Activated effector memory CD4-positive, alpha-beta T cell treated with Interleukin-2 at 50 U/mL for 16 hours (primary cell): ENCODE results near the gene STAT4.
"Not testable (repeated sequence)": the region's sequence is repeated elsewhere in the genome, so short reads cannot be mapped to it uniquely, and the experiment has no call there.

Experiments
- DNase-seq: peaks from one replicate; pipeline ENCODE4 v3.0.0-alpha.2; 2020

The STAT4 gene

DNA sequence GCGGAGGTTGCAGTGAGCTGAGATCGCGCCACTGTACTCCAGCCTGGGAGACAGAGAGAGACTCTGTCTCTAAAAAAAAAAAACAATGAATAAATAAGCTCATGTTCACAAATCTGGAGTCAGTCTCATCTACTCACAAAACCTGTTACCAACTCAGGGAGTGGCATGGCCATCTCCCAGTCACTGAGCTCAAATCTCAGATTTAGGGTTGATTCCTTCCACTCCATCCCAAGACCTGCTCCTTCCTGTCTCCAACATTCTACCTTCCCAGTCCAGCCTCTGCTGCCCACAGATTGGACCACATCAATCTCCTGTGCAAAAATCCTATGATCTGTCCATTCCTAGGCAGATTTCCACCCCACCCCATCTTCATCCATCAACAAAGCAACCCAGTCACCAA lies 138.4 kb downstream of the STAT4 start:
- DNase-seq, result no peak

DNA sequence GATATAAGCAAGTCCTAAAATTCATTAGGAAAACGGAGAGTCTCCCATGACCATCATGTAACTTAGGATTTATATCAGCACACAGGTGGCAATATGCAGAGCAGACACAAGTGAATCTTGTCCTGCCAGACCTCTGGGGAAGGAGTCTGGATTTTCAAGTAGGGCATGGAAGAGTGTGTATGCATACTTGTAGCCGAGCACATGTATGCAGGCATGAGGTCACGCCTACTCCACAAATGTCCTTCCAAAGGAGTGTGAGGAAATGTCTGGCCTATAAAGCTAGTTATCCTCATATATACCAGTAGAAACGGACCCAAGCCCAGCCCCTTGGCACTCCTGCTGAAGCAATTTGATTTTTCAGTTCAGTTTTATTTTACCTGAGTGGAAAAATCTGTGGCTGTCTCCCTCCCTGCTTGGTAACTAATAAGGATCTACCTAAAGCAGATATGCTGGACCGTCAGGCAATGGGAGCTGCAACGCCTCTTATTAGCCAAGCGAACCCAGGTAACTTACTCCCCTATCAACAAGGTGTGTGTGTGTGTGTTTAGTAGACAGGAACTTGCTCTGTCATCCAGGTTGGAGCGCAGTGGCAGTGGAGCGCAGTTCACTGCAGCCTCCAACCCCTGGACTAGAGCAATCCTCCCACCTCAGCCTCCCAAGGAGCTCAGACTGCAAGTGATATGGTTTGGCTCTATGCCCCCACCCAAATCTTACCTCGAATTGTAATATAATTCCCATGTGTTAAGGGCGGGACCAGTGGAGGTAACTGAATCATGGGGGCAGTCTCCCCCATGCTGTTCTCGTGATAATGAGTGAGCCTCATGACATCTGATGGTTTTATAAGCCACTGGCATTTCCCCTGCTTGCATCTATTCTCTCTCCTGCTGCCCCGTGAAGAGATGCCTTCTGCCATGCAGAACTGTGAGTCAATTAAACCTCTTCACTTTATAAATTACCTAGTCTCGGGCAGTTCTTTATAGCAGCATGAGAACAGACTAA lies 139.6 kb downstream of the STAT4 start:
- no peak for DNase-seq

DNA sequence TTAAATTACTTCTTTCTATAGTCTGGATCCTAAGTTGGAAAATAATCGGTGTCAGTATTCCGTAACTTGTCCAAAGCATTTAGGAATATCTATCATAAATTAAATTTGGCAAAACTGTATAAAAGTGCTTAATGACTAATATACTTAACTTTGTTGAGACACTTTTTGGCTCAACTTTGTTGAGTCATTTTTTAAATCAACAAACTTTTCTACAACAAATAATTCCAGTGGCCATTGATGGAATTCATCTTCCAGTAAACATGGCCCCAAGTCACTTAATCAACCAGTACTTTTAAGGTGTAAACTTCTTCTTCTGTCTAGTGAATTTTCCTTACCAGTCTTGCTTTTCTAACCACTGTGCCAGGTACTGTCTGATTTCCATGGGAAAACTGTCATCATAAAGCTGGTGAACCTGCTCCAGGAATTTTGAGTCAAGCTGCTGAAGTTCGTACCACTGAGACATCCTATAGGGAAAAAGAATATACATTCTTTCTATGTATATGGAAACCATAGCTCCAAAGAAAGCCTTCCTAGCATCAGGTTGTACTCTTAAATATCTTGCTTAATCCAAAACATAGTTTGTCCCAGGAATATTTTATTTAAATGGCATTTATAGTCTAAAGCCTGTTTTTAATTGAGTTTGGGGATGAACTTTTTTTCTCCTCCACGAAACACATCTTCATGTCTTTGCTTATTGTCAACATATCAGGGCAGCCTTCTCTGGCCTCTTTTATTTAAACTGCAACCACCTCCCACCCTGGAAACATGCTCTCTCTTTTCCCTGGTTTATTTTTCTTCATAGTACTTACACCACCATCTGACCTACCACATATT lies 141.0 kb downstream of the STAT4 start:
- DNase-seq, result no peak

DNA sequence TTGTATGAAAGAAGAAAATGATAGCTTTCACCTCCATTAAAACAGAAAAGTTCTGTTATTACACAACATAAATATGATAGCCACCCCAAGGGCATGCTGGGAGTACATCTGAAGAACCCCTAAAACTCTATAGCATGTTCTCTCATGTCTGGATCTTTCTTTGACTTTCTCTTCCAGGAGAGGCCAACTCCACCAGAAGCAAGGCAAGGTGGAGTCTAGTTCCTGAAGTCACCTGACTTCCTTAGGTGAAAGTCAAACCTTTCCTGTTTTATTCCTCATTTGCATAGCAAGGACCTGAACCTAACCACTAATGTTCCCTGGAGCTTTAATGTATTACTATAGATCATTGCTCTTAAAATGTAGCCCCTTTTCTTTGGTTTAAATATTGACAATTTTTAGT lies 142.5 kb downstream of the STAT4 start:
- DNase-seq, result no peak

DNA sequence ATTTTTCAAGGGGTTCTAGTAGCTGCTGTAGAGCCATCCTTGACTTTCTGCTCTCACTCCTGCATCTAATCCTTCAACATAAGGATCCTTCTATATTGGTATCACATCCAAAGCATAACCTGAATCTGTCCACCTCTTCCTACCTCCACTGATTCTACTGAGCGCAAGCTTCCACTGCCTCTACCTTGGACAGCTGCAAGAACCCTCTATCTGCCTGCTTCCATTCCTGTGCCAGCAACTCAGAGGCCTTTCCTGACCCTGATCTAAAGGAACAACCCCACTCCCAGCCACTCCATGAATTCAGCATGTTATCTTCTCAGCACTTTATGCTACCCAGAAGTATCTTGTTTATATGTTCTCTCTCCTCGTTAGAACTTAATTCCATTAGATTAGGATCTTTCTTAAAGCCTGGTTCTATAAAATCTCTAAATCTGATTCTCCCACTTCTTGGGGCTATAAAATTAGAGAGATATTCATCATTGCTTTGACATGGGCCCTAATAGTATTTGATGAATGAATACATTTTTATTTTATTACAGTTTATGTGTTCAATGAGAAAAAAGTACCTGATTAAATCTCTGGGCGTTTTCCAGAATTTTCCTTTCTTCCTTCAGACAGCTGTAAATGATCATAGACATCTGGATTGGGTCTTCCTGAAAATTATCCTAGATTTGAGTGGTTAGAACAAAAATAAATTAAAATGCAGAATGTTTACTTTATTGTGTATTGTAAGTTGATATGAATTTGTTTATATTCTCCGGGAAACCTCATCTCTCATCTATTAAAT lies 143.6 kb downstream of the STAT4 start:
- no peak for DNase-seq

DNA sequence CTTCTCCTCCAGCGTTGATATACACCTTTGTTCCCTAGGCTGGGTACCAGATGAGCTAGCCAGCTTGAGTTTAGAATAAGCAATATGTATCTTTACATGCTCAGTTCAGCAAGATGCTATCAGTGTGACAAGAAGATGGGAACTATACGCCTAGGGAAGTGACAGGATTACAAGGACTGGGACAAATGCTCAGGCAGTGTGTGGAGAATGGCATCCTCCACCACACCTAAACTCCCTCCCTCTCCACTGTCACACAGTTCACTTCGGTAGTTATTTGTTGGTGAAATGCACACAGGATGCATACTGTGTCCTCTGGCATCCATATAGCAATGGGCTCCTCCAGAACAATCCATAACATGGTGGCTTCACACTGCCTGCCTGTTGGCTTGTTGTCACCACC lies 144.5 kb downstream of the STAT4 start:
- DNase-seq, result no peak

DNA sequence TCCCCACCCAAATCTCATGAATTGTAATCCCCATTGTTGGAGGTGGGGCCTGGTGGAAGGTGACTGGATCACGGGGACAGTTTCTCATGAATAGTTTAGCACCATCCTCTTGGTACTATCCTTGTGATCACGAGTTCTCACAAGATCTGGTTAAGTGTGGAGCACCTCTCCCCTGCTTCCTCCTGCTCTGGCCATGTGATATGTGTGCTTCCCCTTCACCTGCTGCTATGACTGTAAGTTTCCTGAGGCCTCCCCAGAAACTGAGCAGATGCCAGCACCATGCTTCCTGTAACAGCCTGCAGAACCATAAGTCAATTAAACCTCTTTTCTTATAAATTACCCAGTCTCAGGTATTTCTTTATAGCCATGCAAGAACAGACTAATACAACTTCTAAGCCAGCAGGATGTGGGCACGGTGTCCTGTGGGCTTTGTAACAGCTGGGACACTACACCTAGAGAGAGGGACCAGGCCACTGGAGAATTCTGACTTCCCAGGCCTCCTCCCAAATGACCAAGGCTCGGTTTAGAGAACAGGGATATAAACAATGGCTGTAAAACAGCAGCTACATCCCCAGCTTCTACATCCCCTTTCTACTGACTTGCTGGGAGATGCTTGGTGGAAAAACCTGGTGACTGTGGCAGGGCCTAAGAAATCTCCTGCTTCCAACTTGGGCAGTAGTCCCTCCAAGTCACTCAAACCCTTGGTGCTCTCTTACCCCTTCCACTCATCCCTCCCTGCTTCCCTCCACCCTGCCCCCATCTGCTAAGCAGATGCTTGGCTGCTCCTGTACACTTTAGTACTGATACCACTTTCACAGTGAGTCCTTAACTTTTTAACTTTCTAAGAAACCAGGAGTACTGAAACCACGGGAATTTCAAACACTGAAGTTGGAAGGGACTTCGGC lies 147.1 kb downstream of the STAT4 start:
- no peak for DNase-seq

DNA sequence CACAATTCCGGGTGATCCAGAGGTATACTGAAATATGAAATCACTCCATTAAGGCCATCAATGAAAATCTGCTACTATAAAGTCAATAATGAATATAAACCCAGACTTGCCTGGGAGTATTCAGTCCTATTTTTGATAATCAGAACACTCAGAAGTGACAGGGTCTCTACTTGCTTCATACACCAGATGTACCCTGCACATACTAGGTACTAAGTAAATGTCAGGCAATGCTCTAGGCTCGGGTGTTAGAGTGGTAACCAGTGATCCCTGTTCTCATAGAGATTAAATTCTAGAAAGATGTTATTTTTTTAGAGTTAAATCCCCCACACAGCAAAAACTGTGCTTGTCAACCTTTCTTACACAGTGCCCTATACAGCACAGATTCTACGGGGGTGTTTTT lies 149.2 kb downstream of the STAT4 start:
- no peak for DNase-seq

DNA sequence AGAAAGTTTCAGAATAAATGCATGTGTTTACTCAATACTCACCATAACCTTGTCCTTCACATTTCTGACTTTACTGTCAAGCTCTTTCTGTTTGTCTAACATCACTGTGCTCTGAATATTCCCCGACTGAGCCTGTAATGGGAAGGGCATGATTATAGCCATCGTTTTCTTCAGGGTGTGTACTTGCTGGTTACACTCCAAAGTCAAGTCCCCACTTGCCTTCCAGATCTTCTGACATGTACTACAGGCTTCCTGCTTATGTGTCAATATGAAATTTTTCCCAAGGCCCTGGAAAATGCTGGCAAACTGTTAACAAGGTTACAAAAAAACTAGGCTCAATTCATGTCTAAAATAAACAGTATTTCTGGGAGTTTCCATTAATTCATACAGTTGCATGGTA lies 149.8 kb downstream of the STAT4 start:
- no peak for DNase-seq

DNA sequence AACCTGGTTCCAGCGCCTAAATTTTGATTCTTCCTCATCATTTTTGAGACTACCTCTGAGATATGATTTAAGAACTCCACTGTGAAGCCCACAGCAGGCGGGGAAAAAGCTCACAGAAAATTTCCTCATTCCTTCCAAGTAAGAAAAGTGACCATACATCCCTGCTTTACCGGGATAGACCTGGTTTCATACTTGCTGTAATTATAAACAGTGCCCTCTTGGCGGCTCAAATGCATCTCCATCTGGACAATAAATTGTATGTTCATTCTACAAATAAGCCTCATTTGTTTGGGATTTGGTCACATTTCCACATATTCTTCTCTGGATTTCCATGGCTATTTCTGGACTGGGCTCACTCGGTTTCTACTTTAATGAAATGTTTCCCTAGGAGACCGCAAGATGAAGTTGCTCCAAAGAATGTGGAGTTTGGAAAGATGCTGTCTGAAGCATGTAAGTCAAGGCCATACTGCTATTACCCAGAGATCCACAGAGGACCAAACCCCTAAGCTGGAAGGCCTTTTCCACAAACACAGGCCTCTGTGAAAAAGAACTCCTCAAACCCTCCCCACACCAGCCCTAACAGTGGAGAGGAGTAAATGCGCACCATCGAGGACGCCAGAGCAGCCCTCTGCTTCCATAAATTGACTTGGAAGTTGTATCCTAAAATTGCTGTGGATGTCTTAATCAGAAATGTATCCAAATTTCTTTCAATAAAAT lies 150.7 kb downstream of the STAT4 start:
- DNase-seq, result no peak

DNA sequence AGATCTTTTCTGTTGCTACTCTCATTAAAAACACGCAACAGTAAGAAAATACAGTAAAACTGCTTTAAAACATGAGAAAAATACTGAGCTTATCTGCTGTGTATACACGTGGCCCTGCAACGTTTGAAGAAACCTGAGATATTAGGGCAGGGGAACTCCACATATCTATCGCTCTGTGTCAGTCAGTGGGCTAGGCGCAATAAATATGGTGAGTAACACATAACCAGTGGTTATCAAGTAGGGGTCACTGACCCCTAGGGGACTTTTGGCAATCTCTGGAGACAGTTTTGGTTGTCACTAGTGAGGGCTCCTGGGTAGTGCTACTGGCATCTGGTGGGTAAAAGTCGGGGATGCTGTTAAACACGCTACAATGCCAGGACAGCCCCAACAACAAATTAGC lies 151.7 kb downstream of the STAT4 start:
- no peak for DNase-seq

DNA sequence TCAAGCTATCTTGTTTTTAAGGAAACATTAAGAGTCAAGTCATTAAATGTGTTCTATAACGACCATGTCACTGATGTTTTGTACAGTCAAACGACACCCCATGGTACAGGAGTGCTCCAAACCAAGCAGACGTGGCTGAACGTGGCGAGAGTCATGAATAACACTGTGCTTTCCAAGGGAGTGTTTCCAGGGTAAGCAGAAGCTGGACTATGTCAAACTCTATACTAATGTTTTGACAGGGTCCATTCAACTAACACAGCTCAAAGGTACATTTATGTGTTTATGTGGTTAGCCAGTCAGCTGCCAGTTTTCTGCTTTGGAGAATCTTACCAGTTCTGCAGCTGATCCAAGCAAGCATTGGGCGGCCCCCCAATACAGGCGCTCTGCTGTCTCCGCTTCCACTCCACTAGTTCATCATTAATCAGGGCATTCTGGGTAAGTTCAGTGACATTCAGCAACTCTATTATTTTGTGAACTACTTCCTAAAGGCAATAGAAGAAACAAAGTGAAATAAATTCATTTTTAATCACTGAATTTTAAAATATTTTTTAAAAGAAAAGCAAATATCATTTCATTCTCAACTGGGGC lies 153.2 kb downstream of the STAT4 start:
- DNase-seq, result no peak

DNA sequence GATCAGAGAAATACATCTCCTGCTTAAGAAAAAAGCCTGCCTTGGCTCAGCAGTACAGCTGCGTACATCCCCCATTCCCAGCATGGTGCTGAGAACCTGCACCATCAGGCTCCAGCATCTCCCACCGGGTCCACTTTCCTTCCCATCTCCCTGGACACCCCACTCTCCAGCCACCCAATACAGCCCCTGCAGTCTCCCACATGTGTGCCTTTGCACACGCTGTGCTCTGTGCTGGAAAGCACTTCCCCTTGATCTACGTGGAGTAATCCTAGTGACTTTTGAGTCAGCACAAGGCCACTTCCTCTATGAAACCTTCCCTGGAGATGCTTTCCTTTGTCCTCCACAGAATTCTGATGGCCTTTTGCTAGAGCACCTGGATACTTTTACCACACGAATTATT lies 153.8 kb downstream of the STAT4 start:
- no peak for DNase-seq

DNA sequence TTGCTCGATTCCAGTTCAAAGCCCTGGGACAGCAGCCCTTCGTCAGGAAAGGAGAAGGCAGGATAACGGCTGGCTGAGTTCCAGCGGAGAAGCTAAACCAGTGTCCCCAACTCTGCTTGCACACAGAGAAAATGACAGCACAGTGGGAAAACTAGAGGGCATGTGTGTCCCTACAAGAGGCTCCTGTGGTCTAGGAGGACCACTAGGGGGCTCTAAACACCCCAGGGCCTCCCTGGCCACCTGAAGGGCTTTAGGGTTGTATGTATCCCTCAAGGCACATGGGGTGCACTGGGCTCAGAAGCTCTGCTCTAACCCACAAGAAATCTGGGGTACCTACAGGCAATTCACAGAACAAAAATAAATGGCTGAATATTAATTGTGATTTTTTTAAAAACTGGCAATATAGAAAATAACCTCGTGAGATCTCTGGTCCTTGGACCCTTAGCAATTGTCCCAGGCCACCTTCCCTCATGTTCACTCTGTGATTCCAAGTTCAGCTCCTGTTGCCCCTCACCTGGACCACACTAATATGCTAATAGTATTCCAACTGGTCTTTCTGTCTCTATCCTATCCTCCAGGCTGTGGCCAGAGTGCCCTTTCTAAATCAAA lies 154.4 kb downstream of the STAT4 start:
- DNase-seq, result no peak

DNA sequence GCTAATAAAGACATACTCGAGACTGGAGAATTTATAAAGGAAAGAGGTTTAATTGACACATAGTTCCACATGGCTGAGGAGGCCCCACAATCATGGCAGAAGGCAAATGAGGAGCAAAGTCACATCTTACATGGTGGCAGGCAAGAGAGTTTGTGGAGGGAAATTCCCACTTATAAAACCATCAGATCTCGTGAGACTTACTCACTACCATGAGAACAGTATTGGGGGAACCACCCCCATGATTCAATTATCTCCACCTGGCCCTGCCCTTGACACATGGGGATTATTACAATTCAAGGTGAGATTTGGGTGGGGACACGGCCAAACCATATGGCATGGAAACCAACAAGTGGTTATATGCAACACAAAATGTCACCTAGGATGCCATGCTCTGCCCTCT lies 155.5 kb downstream of the STAT4 start:
- DNase-seq, result not testable (repeated sequence)

DNA sequence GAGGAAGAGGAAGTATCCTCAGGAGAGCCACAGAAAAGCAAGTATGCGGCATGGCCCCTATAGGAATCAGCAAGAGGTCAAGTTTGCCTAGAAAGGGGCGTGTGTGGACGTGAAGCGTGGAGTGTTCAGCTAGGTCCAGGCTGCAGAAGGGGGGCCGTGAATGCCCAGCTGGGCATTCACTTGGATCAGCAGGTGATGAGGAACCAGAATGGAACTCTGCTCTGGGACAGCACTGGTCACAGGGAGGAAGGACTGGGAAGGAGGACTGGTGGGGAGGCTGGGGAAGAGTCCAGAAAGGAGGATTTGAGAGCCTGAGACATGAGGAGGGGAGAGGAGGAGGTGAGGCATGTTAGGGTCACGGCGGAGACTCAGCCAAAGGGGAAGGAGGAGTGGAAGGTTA lies 156.6 kb downstream of the STAT4 start:
- DNase-seq, result no peak

DNA sequence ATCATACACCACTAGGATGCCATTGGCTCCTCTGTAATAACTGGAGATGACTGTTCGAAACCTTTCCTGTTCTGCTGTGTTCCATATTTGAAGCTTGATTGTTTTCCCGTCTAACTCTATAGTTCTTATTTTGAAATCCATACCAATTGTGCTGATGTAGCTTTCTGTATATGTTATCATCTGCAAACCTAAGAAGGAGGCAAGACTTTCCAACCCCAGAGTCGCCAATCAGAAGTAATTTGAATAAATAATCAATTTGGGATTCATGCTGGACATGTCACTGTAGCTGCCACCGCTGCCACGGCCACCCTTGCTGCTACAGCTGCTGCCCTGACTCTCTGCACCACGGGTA lies 157.5 kb downstream of the STAT4 start:
- DNase-seq, result no peak

DNA sequence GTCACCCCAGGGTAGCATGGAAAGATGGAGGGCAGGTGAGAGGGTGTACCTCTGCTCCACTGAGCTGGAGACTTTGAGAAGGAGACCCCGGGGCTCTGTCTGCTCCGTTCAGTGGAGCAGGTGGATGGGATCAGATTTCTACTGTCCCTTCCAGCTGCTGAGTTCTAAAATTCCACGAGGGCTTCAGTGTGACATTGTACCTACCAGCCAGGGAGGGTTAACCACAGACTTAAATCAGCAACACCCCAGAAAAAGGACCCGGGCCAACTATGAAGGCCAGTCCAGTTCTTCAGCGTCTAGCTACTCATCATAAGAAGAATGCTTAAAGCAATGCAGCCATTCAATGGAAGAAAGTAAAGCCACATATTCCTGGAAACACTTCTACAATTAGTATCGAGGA lies 160.7 kb downstream of the STAT4 start:
- no peak for DNase-seq

DNA sequence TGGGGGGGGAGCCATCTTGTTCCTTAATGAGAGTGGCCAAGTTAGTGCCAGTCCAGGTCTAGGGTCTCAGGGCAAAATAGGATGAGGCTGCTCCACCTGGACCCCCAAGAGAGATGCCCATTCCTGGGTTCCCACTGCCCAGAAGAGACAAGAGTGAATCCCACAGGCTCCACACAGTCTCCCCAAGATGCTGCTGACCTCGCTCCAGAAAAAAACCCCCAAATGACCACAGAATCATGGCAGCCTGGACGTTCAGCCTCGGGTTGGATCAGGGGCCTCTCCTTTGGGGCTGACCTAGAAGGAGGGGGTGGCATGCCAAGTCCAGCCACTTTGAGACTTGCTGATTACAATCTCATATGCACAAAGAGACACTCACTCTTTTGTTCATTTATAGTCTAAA lies 161.9 kb downstream of the STAT4 start:
- no peak for DNase-seq

DNA sequence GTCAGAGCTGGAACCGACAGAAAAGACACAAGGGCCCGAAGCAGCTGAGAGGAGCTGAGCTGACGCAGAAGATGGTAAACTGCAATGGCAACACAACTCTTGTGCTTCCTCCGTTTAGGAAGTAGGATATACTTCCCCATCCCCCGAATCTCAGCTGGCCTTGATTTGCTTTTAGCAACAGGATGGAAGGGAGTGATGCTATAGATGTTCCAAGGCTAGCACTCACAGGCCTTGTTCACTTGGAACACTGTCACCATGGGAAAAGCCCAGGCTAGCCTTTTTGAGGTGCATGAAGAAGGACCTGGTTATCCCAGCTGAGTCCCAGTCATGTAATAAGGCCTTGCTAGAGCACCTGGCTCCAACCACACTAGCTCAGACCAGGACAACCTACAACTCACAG lies 162.9 kb downstream of the STAT4 start:
- no peak for DNase-seq

DNA sequence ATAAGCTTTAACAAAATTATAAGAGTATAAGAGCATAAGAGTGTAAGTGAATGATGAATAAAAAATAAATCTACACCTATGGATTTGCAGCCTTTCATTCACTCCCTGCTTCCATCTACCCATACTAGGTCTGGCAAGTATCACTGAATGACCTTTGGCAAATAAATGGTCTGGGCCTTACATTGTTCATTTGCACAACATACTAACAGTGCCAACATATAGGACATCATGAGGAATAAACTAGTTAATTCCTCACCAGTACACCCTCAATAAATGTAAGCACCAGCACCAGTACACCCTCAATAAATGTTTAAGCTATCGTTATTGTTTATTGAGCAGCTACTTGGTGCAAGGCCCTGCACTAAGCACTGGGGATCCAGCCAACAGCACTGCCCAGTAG lies 163.7 kb downstream of the STAT4 start:
- no peak for DNase-seq
